Upper lobe of left lung (tissue), 4 donors: ENCODE data around the gene CRTC1.

ENCODE experiments used
- POLR2A ChIP-seq, 4 donors: fragments of 450-650 bp; IDR thresholded peaks; one replicate each; pipeline ENCODE4 v1.5.1; 2016 to 2017; ENCODE audit warnings: antibody characterized with exemption in 4 of 4, mild to moderate bottlenecking in 2 of 4
- TF ChIP-seq, protein P1 (sequence below), 6 experiments: fragments of 450-650 bp in 4 of 6; fragments of 200-600 bp in 2 of 6; sonication (generic) in 2 of 6; IDR thresholded peaks; one replicate each; pipeline ENCODE4 v1.5.1; 2016 to 2019; ENCODE audit warnings: antibody characterized with exemption in 6 of 6

DNA sequence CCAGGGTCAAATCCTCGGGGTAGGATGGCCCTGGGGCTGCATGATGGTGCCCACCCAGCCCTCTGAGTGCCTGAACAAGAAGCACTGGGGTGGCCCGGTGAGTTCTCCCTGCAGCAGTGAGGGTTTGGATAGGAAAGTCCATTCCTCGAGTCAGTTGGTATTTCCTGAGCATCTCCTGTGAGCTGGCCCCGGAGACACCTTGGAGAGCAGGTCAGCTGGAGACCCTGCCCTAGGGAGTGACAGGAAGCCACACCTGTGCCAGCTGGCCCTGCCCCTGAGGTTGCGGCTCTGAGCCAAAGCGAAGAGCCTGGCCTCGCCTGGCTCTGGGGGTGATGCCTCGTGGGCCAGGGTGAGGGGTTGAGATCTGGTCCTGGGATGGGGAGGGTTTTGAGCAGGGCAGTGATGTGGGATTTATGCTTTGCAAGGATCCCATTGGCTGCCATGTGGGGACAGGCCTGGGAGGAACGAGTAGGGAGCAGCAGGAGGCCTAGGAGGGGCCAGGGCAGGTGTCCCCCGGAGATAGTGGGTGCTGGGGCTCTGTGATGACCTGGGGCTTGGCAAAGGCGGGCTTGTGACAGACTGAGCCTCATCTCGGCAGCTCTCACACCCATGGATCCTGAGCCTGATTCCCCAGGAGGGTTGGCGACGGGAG lies 16.0 kb downstream of the CRTC1 start:
- TF ChIP-seq, protein P1, sequence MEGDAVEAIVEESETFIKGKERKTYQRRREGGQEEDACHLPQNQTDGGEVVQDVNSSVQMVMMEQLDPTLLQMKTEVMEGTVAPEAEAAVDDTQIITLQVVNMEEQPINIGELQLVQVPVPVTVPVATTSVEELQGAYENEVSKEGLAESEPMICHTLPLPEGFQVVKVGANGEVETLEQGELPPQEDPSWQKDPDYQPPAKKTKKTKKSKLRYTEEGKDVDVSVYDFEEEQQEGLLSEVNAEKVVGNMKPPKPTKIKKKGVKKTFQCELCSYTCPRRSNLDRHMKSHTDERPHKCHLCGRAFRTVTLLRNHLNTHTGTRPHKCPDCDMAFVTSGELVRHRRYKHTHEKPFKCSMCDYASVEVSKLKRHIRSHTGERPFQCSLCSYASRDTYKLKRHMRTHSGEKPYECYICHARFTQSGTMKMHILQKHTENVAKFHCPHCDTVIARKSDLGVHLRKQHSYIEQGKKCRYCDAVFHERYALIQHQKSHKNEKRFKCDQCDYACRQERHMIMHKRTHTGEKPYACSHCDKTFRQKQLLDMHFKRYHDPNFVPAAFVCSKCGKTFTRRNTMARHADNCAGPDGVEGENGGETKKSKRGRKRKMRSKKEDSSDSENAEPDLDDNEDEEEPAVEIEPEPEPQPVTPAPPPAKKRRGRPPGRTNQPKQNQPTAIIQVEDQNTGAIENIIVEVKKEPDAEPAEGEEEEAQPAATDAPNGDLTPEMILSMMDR (IDR thresholded peaks at IDR 0.05) = no peak
- no peak for TF ChIP-seq POLR2A (IDR thresholded peaks at IDR 0.05)
